ENCODE measurements around the gene ZNF655. TPM values are rescaled to one million over a fixed set of nuclear protein-coding genes. Genes with fewer than 3 reads are reported as not detected.

ZNF655 gene
- total RNA-seq, 1 donor from 2014 or later = 56.0 TPM

DNA sequence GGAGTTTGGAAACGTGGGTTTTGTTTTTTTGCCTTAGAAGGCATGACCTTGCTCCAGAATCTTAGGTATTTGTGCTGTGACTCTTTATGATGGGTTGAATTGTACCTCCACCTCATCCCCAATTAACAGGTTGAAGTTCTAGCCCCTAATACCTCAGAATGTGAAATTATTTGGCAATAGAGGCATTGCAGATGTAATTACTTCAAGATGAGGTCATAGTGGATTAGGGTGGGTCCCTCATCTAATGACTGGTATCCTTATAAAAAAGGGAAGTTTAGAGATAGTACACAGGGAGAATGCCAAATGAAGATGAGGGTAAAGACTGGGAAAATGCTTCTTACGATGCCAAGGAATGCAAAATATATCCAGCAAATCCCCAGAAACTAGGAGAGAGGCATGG, 3.5 kb upstream of the ZNF655 start:
- TF ChIP-seq, protein P1, sequence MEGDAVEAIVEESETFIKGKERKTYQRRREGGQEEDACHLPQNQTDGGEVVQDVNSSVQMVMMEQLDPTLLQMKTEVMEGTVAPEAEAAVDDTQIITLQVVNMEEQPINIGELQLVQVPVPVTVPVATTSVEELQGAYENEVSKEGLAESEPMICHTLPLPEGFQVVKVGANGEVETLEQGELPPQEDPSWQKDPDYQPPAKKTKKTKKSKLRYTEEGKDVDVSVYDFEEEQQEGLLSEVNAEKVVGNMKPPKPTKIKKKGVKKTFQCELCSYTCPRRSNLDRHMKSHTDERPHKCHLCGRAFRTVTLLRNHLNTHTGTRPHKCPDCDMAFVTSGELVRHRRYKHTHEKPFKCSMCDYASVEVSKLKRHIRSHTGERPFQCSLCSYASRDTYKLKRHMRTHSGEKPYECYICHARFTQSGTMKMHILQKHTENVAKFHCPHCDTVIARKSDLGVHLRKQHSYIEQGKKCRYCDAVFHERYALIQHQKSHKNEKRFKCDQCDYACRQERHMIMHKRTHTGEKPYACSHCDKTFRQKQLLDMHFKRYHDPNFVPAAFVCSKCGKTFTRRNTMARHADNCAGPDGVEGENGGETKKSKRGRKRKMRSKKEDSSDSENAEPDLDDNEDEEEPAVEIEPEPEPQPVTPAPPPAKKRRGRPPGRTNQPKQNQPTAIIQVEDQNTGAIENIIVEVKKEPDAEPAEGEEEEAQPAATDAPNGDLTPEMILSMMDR (conservative IDR thresholded peaks at IDR 0.05) = no peak
- Mint-ChIP-seq H3K4me3 (peak overlapping the region; percentile 61), H3K36me3 (ENCODE audit: low read depth) (peaks cover 19% of the 10 kb centered on the region), H3K9me3 (no peaks in the 10 kb centered on the region), H3K27me3 (ENCODE audit: low read depth) (no peaks in the 10 kb centered on the region), H3K4me1 (peaks cover 35% of the 10 kb centered on the region), H3K27ac (ENCODE audit: unreplicated experiment) (no peak overlapping the region)
- DNase-seq (ENCODE audit: low read depth, low spot score) = no peak

DNA sequence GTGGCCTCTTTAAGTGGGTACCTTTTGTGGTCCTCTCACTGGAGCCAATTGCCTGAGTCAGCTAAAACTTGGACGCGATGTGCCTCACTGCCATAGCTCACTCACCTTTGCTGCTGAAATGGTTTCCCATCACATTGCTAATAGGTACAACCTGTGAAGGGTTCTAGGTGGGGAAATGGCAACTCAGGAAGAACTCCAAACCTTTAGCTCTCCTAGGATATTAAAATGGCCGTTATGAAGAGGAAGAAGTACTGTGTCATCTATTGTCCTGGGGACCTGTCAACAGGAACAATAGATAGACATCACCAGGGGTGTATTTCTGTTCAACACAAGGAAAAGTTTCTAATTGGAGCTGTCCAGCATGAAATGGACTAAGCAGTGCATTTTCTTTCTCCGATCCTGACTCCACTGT, 1.2 kb upstream of the ZNF655 start:
- Mint-ChIP-seq H3K4me3 (peak overlapping the region; percentile 96), H3K9me3 (no peaks in the 10 kb centered on the region), H3K27me3 (ENCODE audit: low read depth) (no peaks in the 10 kb centered on the region), H3K4me1 (peaks cover 34% of the 10 kb centered on the region), H3K27ac (ENCODE audit: unreplicated experiment) (peak overlapping the region; percentile 80), H3K36me3 (ENCODE audit: low read depth) (peaks cover 19% of the 10 kb centered on the region)
- DNase-seq (ENCODE audit: low read depth, low spot score) = no peak
- TF ChIP-seq, protein P1 (conservative IDR thresholded peaks at IDR 0.05) = no peak

DNA sequence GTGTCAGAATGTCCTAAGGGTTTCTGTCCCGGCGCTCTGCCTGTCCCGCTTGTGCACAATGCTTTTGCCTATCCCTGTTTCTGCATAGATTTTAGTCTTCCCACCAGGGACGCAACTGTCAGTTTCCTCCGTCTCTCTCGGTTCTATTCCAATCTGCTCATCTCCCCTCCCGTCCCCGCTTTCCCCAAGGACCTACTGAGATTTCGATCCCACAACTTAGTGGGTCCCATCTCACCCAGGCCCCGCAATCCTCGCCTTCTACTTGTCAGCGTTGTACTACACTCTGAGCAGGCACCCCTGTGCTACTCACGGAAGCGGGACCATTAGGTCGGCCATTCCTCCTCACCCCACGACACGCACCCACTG, 519 bp upstream of the ZNF655 start:
- TF ChIP-seq, protein P1 (conservative IDR thresholded peaks at IDR 0.05) = no peak
- H3K4me3 Mint-ChIP-seq = peak overlapping the region; percentile 96
- no peaks in the 10 kb centered on the region for H3K9me3 Mint-ChIP-seq
- H3K4me1 Mint-ChIP-seq = peaks cover 28% of the 10 kb centered on the region
- peak overlapping the region; percentile 99 for H3K27ac Mint-ChIP-seq (ENCODE audit: unreplicated experiment)
- peaks cover 22% of the 10 kb centered on the region for H3K36me3 Mint-ChIP-seq (ENCODE audit: low read depth)
- H3K27me3 Mint-ChIP-seq (ENCODE audit: low read depth) = no peaks in the 10 kb centered on the region
- no peak for DNase-seq (ENCODE audit: low read depth, low spot score)

DNA sequence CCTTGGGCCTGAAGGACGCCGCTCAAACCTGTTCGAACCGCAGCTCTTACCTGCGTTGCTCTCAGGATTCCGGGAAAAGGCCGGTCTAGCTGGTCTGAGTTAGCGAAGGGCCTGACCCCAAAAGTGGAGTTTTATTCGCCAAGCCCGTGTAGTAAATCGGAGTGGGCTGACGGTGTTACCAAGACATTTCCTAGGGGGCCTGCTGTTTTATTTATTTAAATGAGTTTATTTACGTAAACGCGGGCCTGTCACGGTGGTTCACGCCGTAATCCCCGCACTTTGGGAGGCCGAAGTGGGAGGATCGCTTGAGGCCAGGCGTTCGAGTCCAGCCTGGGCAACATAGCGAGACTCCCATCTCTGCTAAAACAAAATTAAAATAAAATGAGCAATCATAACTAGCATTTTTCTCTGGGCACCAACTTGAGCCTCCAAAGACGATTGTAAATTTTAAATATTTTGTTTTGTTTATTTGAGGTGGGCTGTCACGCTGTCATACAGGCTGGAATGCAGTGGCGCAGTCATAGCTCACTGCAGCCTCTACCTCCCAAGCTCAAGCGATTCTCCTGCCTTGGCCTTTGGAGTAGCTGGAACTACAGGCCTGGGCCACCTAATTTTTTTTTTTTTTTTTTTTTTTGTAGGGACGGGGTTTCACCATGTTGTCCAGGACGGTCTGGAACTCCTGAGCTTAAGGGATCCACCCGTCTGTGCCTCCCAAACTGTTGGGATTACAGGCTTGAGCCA, 903 bp downstream of the ZNF655 start:
- no peaks in the 10 kb centered on the region for H3K9me3 Mint-ChIP-seq
- peaks cover 28% of the 10 kb centered on the region for H3K36me3 Mint-ChIP-seq (ENCODE audit: low read depth)
- no peak for DNase-seq (ENCODE audit: low read depth, low spot score)
- peak overlapping the region; percentile 99 for H3K27ac Mint-ChIP-seq (ENCODE audit: unreplicated experiment)
- H3K4me3 Mint-ChIP-seq = peak overlapping the region; percentile 96
- peaks cover 25% of the 10 kb centered on the region for H3K4me1 Mint-ChIP-seq
- H3K27me3 Mint-ChIP-seq (ENCODE audit: low read depth) = no peaks in the 10 kb centered on the region
- TF ChIP-seq, protein P1 (conservative IDR thresholded peaks at IDR 0.05) = no peak

DNA sequence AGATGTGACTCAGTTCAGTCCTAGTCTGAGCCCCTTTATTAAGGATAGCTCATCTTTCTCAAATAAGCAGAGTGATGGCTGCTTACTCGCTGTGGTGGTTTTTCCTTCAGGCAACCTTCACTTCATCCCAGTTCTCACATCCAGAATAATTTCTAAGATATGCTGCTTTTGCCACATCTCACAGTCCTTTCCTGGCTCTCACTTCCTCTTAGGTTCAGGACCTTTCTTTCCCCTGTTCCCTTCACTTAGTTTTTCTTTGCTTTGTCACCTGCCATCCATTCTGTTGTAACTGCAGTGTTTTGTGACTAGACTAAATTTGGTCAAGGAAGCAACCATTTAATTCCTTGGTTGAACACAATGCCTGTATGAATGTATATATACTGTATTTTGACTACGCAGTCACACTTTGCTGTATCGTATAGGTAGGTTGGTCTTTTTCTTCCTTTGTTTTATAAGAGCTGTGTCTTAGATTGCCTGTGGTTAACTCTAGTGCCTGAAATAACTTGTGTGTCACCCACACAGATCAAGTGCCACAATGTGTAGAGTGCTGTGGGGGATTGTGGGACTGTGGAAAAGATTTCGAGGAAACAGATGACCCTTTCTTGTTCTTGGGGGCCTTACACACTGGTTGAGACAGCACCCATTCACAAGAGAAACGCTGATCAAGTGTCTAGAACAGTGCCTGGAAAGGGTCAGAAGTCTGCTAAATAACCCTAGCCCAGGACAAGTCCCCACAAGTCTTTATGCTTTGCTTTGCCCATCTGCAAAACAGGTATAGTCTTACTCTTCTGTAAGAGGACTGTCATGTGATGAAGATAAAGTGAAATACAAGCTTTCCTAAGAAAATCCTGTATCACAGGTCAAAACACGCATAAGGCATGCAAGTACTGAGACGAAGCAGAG, 2.6 kb downstream of the ZNF655 start:
- TF ChIP-seq, protein P1 (conservative IDR thresholded peaks at IDR 0.05) = no peak
- Mint-ChIP-seq H3K27me3 (ENCODE audit: low read depth) (no peaks in the 10 kb centered on the region), H3K27ac (ENCODE audit: unreplicated experiment) (peak overlapping the region; percentile 50), H3K4me3 (peak overlapping the region; percentile 81), H3K9me3 (no peaks in the 10 kb centered on the region), H3K4me1 (peaks cover 25% of the 10 kb centered on the region), H3K36me3 (ENCODE audit: low read depth) (peaks cover 26% of the 10 kb centered on the region)
- no peak for DNase-seq (ENCODE audit: low read depth, low spot score)

All from neural crest cell (in vitro differentiated cells).